Measurements from ENCODE around the gene CCDC80.

Gene CCDC80

DNA sequence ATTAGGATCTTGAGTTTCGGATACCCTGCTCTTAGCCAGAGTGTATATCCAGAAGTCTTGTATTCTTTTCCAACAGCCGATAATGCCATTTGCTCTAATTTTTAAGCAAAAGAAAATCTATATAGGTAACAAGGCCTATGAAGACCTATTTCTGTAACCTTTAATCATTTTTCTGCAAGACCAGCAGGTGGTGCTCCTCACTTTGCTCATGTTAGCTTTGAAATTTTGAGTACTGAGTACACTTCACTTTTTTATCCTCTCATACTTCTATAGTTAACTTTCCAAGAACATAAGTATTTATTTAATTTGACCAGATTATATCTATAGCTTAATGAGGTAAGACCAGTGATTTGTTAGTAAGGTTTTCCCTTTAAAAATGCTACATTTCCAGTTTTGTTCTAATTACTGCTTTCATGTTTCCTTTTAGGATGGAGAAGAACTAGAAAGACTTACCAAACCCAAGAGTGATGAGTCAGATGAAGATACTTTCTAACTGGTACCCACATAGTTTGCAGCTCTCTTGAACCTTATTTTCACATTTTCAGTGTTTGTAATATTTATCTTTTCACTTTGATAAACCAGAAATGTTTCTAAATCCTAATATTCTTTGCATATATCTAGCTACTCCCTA is 58.6 kb downstream of the CCDC80 start:
- DNase-seq: no peak

DNA sequence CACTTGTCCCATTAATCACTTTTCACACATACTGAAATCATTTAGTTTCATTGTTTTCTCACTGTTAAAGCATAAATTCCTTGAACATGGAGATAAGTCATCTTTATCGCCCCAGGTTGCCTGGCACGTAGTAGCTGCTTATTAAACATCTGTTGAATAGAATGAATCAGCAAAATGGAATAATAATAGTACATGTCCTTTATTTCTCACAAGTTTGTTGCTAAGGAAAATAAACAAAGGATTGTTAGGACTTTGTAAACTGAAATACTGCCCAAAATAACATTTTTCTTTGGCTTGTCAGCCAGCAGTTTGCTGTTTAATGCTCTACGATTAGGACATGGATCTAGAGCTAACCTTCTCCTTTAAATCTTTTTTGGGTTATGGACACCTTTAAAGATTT is 61.2 kb downstream of the CCDC80 start:
- DNase-seq: no peak

DNA sequence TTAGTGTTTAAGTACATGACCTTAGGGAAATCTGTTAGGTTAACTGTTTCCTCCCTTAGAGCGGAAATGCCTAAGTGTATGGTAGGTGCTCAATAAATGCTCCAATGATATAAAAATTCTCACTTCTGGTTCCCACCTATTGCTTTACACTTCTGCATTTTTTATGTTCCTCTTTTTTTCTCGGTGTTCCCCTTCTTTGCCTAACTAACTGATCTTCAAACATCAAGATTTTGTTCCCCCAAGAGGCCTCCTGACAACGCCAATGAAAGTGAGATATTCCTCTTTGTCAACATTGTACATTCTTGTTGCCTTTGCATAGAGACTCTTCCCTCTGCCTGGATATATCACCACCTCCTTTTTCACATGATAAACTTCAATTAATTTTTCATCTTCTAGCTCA is 61.7 kb downstream of the CCDC80 start:
- DNase-seq: no peak

DNA sequence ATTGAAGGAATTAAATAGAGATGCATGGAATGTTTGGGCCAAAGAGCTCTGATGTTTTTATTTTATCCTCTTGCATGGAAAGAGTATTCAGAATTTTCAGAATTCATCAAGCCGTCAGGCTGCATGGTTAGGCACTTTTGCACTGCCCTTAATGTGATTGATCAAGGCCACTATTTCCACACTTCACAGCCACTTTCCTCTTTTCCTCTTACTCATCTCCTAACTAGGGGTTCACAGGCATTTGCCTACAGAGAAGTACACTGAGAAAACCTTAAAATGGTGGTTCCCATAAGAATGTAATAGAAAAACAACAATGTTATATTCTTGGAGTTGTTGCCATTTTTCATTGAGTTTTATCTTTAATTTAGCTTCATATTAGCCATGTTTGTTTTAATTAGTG is 68.2 kb downstream of the CCDC80 start:
- DNase-seq: no peak

DNA sequence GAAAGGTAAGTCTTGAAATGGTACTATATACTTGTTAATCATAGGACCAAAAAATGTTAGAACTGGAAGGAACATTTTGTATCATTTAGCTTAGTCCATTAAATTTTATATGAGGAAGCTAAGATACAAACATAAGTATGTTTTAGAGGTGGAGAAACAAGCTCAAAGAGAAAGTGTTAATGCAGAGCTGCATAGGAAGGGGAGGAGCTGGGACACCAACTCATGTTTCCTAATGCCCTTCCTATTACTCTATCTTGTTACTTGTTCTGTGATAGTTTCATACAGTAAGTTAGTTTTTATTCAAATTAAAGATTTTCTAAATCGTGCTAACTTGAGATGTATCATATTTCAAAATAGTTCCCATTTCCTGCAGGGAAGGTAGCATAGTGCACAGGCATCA is 71.7 kb downstream of the CCDC80 start:
- DNase-seq: no peak

DNA sequence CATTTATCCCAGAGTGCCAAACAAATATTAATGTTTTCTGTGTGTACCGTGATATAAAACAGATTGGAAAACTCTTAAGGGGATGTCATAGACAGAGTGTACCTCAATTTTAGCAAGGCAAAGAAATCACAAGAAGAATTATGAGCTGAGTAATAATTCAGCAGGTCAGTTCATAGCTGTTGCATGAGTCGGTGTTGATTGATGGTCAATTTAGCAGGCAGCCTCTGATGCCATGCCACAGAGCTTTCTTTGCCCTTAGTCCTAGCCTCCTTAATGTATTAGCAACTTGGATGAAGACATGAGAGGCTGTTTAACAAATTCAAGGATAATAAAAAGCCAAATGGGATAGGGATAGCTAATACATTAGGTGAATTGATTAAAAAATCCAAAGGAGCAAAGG is 72.3 kb downstream of the CCDC80 start:
- DNase-seq: no peak

DNA sequence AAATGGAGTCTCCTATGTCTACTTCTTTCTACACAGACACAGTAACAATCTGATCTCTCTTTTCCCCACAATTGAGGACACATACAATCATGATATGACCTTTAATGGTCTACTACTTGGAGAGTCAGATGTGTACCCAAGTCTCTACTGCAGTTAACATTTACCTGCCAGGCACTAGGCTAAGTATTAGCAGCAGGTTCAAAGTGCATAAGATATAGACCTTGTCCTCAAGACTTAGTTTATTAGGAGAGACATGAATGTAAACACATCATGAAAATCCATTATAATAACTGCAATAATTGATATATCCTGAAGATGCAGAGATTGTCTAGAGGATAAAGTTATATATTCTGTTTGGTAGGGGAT is 76.0 kb downstream of the CCDC80 start:
- no peak for DNase-seq

DNA sequence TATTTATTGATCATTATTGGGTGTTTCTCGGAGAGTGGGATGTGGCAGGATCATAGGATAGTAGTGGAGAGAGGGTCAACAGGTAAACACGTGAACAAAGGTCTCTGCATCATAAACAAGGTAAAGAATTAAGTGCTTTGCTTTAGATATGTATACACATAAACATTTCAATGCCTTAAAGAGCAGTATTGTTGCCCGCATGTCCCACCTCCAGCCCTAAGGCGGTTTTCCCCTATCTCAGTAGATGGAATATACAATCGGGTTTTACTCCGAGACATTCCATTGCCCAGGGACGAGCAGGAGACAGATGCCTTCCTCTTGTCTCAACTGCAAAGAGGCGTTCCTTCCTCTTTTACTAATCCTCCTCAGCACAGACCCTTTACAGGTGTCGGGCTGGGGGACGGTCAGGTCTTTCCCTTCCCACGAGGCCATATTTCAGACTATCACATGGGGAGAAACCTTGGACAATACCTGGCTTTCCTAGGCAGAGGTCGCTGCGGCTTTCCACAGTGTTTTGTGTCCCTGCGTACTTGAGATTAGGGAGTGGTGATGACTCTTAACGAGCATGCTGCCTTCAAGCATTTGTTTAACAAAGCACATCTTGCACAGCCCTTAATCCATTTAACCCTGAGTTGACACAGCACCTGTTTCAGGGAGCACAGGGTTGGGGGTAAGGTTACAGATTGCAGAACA is 76.5 kb downstream of the CCDC80 start:
- peak; percentile 66 for DNase-seq

DNA sequence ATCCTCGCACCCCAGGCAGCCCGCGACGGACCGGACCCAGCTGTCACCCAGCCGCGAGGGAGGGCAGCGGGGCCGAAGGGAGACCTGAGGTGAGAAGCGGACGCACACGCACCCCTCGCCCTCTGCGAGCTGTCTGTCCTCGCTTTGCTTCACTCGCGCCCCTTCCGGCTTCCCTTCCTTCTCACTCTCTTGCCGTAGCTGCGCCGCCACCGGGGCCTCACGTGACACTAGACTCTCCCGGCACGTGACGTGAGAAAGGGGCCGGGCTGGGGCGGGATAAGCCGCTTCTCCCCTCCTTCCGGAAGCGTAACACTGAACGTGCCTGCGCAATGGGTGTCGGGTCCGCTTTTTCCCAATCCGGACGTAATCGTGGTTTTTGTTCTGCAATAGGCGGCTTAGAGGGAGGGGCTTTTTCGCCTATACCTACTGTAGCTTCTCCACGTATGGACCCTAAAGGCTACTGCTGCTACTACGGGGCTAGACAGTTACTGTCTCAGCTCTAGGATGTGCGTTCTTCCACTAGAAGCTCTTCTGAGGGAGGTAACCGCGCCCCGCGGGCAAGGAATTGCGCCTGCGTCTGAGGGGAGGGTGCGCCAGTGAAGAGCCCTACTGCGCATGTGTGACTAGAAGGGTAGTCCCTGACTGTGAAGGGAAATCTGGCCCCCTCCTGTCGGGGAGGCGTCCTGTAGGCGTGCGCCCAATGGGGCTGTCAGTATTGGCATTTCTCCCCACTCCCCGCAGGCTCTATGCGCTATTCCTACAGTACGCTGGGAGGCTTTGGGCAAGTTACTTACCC is 79.0 kb downstream of the CCDC80 start, which contains the start of the genes ATG3 and SLC35A5:
Gene ATG3, minus strand, starts transcription at position 229 of the 796 bp plus-strand sequence. CDS start 434 bp downstream, outside the sequence.
Gene SLC35A5, plus strand, starts transcription at position 312 of the 796 bp plus-strand sequence. CDS start 1,359 bp downstream, outside the sequence.
- peak; percentile 98 for DNase-seq

DNA sequence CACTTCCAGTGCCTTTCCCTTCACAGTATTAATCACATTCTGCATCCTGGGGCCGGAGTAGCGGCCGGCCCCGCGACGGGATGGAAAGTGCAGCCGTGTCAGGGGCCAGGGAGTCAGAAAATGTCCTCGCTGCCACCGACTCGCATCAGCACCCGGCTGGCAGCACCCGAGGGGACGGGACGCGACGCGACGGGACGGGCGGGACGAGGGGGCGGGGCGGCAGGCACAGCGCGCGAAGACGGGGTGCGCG is 79.5 kb downstream of the CCDC80 start:
- DNase-seq: no peak

DNA sequence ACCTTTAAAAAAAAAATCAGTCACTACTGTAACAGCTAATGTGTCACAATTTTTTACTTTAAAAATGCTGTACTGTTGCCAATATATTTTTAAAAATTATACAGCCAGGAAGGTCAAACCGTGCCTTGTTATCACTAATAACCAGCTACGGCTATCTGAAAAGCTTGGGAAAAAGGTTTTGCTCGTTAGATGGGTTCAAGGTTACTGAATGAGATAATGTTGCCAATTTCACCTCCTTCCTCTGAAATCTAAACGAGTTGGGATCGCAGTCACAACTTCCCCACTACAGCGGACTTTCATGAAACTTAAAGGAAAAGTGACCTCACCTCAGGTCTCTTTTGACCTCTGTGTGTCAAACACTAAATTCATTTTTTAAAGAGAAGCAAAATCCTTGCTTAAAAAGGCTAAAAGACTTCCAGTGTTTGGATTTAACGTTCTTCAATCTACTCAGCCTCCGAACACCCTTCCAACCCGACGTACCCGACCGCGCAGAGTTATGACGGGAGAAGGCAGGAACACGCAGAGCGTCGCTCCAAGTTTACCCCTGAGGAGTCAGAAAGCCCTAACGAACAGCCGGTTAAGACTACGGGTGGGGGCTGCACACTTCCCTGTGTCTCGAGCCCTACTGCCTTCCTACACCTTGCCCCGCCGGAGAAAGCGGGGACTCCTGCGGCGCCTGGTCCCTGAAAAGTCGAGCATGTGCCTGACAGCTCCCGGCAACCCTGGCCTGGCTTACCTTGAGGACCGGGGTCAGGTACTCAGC is 80.0 kb downstream of the CCDC80 start:
- no peak for DNase-seq

DNA sequence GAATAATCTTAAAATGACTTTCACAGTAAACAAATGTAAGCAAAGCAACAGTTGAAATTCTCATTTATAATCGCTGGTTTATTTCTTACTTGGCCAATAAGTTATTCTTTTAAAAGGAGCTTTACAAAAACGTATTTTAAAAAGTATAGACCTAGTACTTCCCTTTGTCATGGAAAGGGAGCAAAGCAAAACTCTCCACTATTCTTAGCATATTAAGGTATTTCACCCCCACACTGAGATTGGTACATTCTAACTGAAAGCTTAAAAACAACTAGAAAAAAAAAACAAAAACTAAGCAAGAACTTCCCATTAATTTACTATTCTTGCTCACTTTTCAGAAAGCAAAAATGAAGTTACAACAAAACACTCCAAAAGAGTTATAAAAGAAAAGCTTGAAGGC is 80.6 kb downstream of the CCDC80 start:
- DNase-seq: no peak

DNA sequence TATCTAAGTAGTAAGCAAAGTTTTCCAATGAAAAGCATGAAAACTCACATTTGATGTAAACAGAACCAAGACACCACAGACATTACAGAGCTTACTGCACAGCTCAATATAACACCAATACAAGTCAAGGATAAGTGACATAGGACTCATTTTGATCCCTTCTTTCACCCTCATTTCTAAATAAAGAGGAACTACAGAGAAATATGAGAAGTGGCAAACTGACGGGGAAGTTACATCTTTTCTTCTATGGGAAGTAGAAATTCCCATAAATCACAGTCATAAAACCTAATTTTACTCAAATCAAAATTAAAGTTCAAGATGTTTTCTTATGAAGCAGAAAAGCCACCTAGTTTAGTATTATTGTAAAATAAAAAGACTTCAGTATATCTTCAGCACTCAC is 83.0 kb downstream of the CCDC80 start:
- DNase-seq: no peak

DNA sequence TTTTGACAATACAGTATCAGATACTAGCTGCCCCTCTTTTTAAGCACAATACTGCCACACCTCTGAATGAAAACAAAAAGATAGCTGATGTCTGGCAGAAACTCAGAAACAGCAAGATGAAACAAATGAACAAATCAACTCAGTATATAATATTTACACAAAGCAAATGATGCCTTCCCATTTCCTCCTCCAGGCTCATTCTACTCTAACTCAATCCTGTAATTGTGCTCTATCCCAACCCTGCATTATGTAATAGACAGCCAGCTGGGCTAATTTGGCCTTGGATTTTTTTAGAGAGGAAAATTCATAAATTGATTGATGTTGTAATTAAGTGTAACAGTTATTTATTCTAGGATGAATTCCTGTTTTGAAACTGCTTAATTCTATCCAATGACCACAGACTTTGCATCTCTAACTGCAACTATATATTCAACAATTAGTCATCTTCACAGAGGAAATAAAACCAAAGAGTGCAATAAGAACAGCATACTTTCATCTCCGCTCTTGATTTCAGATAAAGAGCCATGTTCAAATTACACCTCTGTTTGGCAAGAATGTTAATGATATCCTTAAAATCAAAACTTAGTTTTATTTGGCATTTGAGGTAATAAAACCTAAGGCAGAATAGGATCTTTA is 85.3 kb downstream of the CCDC80 start:
- no peak for DNase-seq

DNA sequence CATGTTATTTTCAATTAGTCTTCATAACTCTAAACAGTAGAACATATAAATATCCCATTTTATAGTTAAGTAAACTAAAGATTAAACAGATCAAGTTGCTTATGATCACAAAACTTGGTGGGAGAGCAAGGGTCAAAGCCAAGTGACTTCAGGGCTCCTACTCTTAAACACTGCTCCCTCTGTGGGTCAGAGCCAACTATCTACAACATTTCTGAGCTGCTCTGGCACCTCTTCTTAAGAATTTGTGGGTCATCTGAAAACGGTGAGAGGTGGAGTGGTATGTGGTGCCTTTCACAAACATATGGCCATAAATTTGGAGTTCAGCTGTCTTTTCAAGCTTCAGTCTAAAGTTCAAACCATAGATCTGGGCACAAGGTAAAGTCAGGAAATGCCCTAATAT is 90.1 kb downstream of the CCDC80 start:
- no peak for DNase-seq
